NB4 (cell line): ENCODE data around the gene TNFRSF6B.

ENCODE experiments used
- DNase-seq: peaks from one replicate; pipeline ENCODE4 v3.0.0; 2010; ENCODE audit warnings: low read depth
- H3K4me3 ChIP-seq: one replicate; pipeline ENCODE4 v1.5.1; 2011; ENCODE audit warnings: mild to moderate bottlenecking, low read depth, low read length, moderate library complexity
- CTCF ChIP-seq: IDR thresholded peaks from one replicate; pipeline ENCODE4 v1.5.1; 2012; ENCODE audit warnings: low read depth, low read length
- MAX ChIP-seq: IDR thresholded peaks from 2 replicates; pipeline ENCODE4 v1.6.1; 2011; ENCODE audit warnings: low read depth, low read length
- MYC ChIP-seq: IDR thresholded peaks from 2 replicates; pipeline ENCODE4 v1.6.1; 2011; ENCODE audit warnings: low read depth, low read length
- POLR2A ChIP-seq: IDR thresholded peaks from 2 replicates; pipeline ENCODE4 v1.6.1; 2011; ENCODE audit warnings: mild to moderate bottlenecking; ENCODE audit not compliant: insufficient read length; ENCODE audit errors: extremely low read depth

The TNFRSF6B gene

GRCh38 chr20:63686492-63687321, 9.7 kb upstream of the TNFRSF6B start:
- DNase-seq: no peak
- no peak for TF ChIP-seq CTCF
- 0 out of 2 replicates have a peak, but pooled peaks have one; percentile 32 for TF ChIP-seq MYC
- no peak for TF ChIP-seq MAX
- H3K4me3 ChIP-seq: no peak overlapping the region

DNA sequence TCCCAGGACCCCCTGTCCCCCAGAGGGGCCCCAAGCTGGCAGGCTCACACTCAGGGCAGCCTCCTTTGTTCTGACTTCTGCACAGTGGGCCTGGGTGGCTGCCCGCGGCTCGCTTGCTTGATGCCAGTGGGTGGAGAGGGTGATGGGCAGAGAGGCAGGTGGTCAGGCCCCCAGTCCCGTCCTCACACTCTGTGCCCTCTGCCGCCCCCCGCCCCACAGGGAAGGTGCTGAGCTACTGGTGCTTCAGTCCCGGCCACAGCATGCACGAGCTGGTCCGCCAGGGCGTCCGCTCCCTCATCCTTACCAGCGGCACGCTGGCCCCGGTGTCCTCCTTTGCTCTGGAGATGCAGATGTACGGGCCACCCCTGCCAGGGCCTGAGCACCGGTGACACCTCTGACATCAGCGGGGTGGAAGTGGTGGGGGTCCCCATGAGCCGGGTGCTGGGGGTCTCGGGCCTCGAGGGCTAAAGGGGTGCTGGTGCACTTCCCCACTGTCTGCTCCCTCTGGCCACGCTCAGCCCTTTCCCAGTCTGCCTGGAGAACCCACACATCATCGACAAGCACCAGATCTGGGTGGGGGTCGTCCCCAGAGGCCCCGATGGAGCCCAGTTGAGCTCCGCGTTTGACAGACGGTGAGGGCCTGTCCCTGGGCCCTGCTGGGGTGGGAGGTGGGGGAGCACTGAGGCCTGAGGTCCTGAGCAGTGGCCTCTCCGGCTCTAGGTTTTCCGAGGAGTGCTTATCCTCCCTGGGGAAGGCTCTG, 8.9 kb upstream of the TNFRSF6B start:
- H3K4me3 ChIP-seq: no peak overlapping the region
- no peak for TF ChIP-seq POLR2A
- no peak for TF ChIP-seq CTCF
- TF ChIP-seq MYC: no peak
- DNase-seq: no peak

- no peak for DNase-seq
- TF ChIP-seq MAX (no peak), CTCF (no peak), POLR2A (no peak)
- no peak overlapping the region for H3K4me3 ChIP-seq
Measured at GRCh38 chr20:63688228-63689045, 8.0 kb upstream of the TNFRSF6B start.

DNA sequence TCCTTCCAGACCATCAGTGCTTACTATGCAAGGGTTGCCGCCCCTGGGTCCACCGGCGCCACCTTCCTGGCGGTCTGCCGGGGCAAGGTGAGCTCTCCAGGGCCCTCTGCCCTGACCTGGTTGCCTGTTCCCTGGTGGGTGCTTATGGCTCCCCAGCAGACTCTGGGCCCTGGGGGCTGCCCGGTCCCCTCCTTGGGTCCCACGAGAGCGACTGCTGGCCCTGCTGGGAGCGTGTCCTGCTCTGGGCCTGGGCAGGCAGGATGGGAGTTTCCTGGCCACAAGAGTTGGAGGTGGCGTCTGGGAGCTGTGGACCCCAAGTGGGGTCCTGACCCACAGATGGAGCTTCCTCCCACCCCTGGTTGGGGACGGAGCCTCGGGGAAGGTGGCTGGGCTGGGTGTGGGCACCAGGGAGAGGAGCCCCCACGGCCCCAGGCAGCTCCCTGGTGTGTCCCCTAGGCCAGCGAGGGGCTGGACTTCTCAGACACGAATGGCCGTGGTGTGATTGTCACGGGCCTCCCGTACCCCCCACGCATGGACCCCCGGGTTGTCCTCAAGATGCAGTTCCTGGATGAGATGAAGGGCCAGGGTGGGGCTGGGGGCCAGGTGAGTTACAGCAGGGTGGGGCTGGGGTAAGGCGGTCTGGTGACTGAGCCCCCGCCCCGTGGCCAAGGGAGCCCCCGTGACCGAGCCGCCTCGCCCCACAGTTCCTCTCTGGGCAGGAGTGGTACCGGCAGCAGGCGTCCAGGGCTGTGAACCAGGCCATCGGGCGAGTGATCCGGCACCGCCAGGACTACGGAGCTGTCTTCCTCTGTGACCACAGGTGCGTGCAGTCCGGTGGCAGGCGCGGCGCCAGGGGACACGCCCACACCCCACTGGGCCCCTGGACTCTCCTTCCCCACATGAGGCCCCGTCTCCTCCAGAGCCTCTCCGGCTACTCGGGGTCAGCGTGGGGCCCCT, 7.1 kb upstream of the TNFRSF6B start:
- no peak overlapping the region for H3K4me3 ChIP-seq
- no peak for DNase-seq
- TF ChIP-seq POLR2A (no peak), MAX (no peak), MYC (no peak), CTCF (no peak)
